H1 (cell line): ENCODE data around the gene GCNT1. TPM values are rescaled to one million over a fixed set of nuclear protein-coding genes. Genes with fewer than 3 reads are reported as not detected.

Experiments
- CHD7 ChIP-seq: fragments of 300-600 bp; sonication (generic); IDR thresholded peaks from 2 replicates; pipeline ENCODE4 v1.7.1; 2012; ENCODE audit warnings: low read length, moderate library complexity, mild to moderate bottlenecking, inconsistent platforms; ENCODE audit not compliant: insufficient replicate concordance
- JUND ChIP-seq: IDR thresholded peaks from 2 replicates; pipeline ENCODE4 v1.6.1; 2011; ENCODE audit warnings: mild to moderate bottlenecking, improper control_type of control experiment, low read length
- NANOG ChIP-seq: IDR thresholded peaks from 2 replicates; pipeline ENCODE4 v1.6.1; 2011; ENCODE audit warnings: low read length, low read depth, mild to moderate bottlenecking, inconsistent platforms; ENCODE audit not compliant: insufficient read depth, poor library complexity, severe bottlenecking
- POLR2A ChIP-seq, 2 experiments: IDR thresholded peaks; 1 replicate in 1 of 2; 2 replicates in 1 of 2; pipeline ENCODE4 v1.6.1; 2011; ENCODE audit warnings: low read depth in 2 of 2, low read length in 2 of 2, mild to moderate bottlenecking in 2 of 2; ENCODE audit errors: control extremely low read depth in 1 of 2
- SUZ12 ChIP-seq: fragments of 200-600 bp; sonication (generic); IDR thresholded peaks from 2 replicates; pipeline ENCODE4 v1.6.1; 2012; ENCODE audit warnings: mild to moderate bottlenecking, inconsistent platforms, low read length, moderate library complexity, mixed read lengths
- TAF7 ChIP-seq: optimal IDR thresholded peaks from 2 replicates; pipeline ENCODE3; 2011; ENCODE audit warnings: low read depth, mild to moderate bottlenecking, inconsistent platforms, low read length, moderate library complexity, borderline replicate concordance
- USF2 ChIP-seq: IDR thresholded peaks from 2 replicates; pipeline ENCODE4 v1.6.1; 2011; ENCODE audit warnings: low read length, improper control_type of control experiment
- polyA plus RNA-seq, 7 experiments: library from polyadenylated mRNA; depleted of rRNA in 3 of 7; stranded (reverse) in 5 of 7; unstranded in 2 of 7; fragments of >200 nt in 5 of 7; fragments of 200-250 nt in 2 of 7; gene quantifications; 1 replicate in 5 of 7; 2 replicates in 1 of 7; 4 replicates in 1 of 7; pipeline versions ENCODE4 v1.2.1 to v1.2.3, GENCODE V29; 2011 to 2013; ENCODE audit warnings: missing spikeins in 2 of 7, mixed read lengths in 2 of 7
- total RNA-seq: library from RNA; stranded (reverse); fragmentation: NEBNext Ultra II Directional; extraction: Animal tissue kit (Norgen Biotek cat#: 25700); gene quantifications from 2 replicates; pipeline ENCODE4 v1.2.1, GENCODE V29; 2021

The GCNT1 gene
- total and polyA plus RNA-seq, 2 of the 8 experiments (the other 6 are each of a cell fraction or from before 2014, with no cell fraction given) = 13.0 to 16.5 TPM

DNA sequence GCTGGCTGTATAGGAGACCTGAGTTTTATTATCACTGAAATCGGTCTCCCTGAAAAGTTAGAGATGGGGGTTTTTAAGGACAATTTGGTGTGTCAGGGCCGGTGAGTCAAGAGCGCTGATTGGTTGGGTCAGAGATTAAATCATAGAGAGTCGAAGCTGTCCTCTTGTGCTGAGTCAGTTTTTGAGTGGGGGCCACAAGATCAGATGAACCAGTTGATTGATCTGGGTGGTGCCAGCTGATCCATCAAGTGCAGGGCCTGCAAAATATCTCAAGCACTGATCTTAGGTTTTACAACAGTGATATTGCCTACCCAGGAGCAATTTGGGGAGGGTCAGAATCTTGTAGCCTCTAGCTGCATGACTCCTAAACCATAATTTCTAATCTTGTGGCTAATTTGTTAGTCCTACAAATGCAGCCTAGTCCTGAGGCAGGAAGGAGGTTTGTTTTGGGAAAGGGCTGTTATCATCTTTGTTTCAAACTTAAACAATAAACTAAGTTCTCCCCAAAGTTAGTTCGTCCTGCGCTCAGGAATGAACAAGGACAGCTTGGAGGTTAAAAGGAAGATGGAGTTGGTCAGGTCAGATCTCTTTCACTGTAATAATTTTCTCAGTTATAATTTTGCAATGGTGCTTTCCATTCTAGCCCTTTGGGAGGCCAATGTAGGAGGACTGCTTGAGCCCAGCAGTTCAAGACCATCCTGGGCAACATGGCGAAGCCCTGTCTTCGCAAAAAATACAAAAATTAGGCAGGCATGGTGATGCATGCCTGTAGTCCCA lies 33.1 kb upstream of the GCNT1 start (continued):
- TF ChIP-seq NANOG (no peak), JUND (no peak), POLR2A (IDR thresholded peaks at IDR 0.05; ENCODE audit: control extremely low read depth in 1 of 2, low read depth in 2 of 2, low read length in 2 of 2) (no peak), USF2 (no peak), CHD7 (no peak), SUZ12 (no peak), TAF7 (no peak)
